KMS-11 (cell line): ENCODE results near the gene CYTH4.
"Not testable (repeated sequence)": the region's sequence is repeated elsewhere in the genome, so short reads cannot be mapped to it uniquely, and the experiment has no call there.

Experiments
- H2AFZ ChIP-seq: fragments of 200-600 bp; sonication (generic); 2 replicates; pipeline ENCODE4 v1.6.1; 2016; ENCODE audit warnings: antibody characterized with exemption, mixed run types, low read depth
- H3K27ac ChIP-seq: fragments of 200-600 bp; sonication (generic); 2 replicates; pipeline ENCODE4 v1.6.1; 2016; ENCODE audit warnings: mild to moderate bottlenecking, mixed run types
- H3K27me3 ChIP-seq: fragments of 200-600 bp; sonication (generic); 2 replicates; pipeline ENCODE4 v1.6.1; 2017; ENCODE audit warnings: mild to moderate bottlenecking, low read depth, mixed run types, moderate library complexity; ENCODE audit not compliant: insufficient read depth
- H3K36me3 ChIP-seq: fragments of 200-600 bp; sonication (generic); 2 replicates; pipeline ENCODE4 v1.6.1; 2017; ENCODE audit warnings: mild to moderate bottlenecking, mixed run types; ENCODE audit not compliant: insufficient read depth
- H3K4me1 ChIP-seq: fragments of 200-600 bp; sonication (generic); 2 replicates; pipeline ENCODE4 v1.6.1; 2016; ENCODE audit warnings: mild to moderate bottlenecking, low read depth, mixed run types; ENCODE audit not compliant: poor library complexity, severe bottlenecking
- H3K4me2 ChIP-seq: fragments of 200-600 bp; sonication (generic); 2 replicates; pipeline ENCODE4 v1.7.0; 2016; ENCODE audit warnings: mild to moderate bottlenecking, mixed run types
- H3K4me3 ChIP-seq: fragments of 200-600 bp; sonication (generic); IDR thresholded peaks from 2 replicates; pipeline ENCODE4 v1.6.1; 2017; ENCODE audit warnings: low read depth, low read length, mixed read lengths; ENCODE audit not compliant: insufficient read depth
- H3K79me2 ChIP-seq: fragments of 200-600 bp; sonication (generic); 2 replicates; pipeline ENCODE4 v1.6.1; 2016; ENCODE audit warnings: low read depth, mixed run types; ENCODE audit not compliant: insufficient read depth
- H3K9ac ChIP-seq: fragments of 200-600 bp; sonication (generic); 2 replicates; pipeline ENCODE4 v1.6.1; 2016; ENCODE audit warnings: mild to moderate bottlenecking, mixed run types
- H4K20me1 ChIP-seq: fragments of 200-600 bp; sonication (generic); 2 replicates; pipeline ENCODE4 v1.6.1; 2016; ENCODE audit warnings: mild to moderate bottlenecking, mixed run types; ENCODE audit not compliant: insufficient read depth
- TF ChIP-seq, protein P1 (sequence below): fragments of 200-600 bp; sonication (generic); conservative IDR thresholded peaks from 2 replicates; pipeline ENCODE4 v1.6.1; 2017; ENCODE audit warnings: low read depth, mild to moderate bottlenecking, antibody characterized with exemption, low read length, moderate library complexity, mixed read lengths

CYTH4 gene

DNA sequence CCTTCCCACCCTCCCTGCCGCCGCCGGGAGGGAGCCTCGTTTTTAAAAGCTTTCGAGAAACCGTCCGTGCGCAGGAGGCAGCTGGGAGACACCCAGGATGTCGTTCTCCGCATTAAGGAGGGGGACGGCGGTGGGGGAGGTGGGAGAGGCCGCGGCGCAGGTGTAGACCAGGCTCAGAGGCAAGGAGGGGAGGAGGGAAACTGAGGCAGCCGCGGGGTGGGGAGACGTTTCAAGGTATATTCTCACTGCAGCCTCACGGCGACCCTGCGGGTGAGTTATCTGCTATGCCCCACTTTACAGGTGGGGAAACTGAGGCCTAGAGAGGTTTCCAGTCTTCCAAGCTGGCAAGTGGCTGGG, 42.7 kb downstream of the CYTH4 start:
- no peaks in the 10 kb centered on the region for H3K36me3 ChIP-seq
- no peaks in the 10 kb centered on the region for H3K79me2 ChIP-seq
- TF ChIP-seq, protein P1, sequence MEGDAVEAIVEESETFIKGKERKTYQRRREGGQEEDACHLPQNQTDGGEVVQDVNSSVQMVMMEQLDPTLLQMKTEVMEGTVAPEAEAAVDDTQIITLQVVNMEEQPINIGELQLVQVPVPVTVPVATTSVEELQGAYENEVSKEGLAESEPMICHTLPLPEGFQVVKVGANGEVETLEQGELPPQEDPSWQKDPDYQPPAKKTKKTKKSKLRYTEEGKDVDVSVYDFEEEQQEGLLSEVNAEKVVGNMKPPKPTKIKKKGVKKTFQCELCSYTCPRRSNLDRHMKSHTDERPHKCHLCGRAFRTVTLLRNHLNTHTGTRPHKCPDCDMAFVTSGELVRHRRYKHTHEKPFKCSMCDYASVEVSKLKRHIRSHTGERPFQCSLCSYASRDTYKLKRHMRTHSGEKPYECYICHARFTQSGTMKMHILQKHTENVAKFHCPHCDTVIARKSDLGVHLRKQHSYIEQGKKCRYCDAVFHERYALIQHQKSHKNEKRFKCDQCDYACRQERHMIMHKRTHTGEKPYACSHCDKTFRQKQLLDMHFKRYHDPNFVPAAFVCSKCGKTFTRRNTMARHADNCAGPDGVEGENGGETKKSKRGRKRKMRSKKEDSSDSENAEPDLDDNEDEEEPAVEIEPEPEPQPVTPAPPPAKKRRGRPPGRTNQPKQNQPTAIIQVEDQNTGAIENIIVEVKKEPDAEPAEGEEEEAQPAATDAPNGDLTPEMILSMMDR = no peak
- no peak overlapping the region for H3K27ac ChIP-seq
- H3K27me3 ChIP-seq = peaks cover 93% of the 10 kb centered on the region
- no peaks in the 10 kb centered on the region for H4K20me1 ChIP-seq
- no peak overlapping the region for H3K4me2 ChIP-seq
- H3K4me3 ChIP-seq = no peak overlapping the region
- no peaks in the 10 kb centered on the region for H3K4me1 ChIP-seq
- H3K9ac ChIP-seq = no peak overlapping the region
- H2AFZ ChIP-seq = no peak overlapping the region

DNA sequence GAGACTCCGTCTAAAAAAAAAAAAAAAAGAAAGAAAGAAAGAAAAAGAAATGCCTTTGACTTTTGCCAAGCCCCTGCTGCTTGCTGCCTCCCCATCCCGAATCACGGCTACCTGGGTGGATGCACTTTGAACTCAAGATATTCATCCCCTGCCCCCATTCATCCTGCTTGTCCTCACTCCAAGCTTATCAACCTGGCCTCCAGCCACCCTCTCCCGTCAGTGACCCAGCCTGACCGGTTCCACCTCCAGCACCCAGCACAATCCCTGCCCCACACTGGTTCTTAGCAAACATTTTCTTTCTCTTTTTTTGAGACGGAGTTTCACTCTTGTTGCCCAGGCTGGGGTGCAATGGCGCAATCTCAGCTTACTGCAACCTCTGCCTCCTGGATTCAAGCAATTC, 44.4 kb downstream of the CYTH4 start:
- H3K27ac ChIP-seq = no peak overlapping the region
- no peaks in the 10 kb centered on the region for H3K79me2 ChIP-seq
- TF ChIP-seq, protein P1 = no peak
- no peak overlapping the region for H2AFZ ChIP-seq
- peaks cover 83% of the 10 kb centered on the region for H3K27me3 ChIP-seq
- H3K36me3 ChIP-seq = no peaks in the 10 kb centered on the region
- peaks cover 5% of the 10 kb centered on the region for H3K4me1 ChIP-seq
- H3K4me2 ChIP-seq = no peak overlapping the region
- H4K20me1 ChIP-seq = no peaks in the 10 kb centered on the region
- H3K9ac ChIP-seq = no peak overlapping the region
- H3K4me3 ChIP-seq = no peak overlapping the region

DNA sequence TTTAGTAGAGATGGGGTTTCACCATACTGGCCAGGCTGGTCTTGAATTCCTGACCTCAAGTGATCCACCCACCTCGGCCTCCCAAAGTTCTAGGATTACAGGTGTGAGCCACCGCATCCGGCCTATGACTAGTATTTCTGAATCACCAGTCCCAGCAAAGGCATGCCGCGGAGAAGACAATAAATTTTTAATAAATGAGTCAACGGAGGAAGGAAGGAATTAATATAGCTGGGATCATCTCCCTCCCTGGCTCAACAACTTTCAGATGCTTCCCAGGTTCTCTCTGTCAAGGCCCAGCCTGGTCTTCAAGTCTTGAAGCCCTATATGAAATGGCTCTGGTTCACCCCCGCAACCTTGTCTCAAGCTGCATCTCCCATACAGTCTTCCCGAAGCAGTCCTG, 45.7 kb downstream of the CYTH4 start:
- Histone ChIP-seq H3K4me2 (no peak overlapping the region), H3K27me3 (peaks cover 82% of the 10 kb centered on the region), H3K4me3 (no peak overlapping the region), H3K27ac (no peak overlapping the region), H3K4me1 (peaks cover 5% of the 10 kb centered on the region), H3K9ac (no peak overlapping the region), H4K20me1 (no peaks in the 10 kb centered on the region), H3K79me2 (no peaks in the 10 kb centered on the region), H2AFZ (no peak overlapping the region), H3K36me3 (no peaks in the 10 kb centered on the region)
- TF ChIP-seq, protein P1 = no peak

DNA sequence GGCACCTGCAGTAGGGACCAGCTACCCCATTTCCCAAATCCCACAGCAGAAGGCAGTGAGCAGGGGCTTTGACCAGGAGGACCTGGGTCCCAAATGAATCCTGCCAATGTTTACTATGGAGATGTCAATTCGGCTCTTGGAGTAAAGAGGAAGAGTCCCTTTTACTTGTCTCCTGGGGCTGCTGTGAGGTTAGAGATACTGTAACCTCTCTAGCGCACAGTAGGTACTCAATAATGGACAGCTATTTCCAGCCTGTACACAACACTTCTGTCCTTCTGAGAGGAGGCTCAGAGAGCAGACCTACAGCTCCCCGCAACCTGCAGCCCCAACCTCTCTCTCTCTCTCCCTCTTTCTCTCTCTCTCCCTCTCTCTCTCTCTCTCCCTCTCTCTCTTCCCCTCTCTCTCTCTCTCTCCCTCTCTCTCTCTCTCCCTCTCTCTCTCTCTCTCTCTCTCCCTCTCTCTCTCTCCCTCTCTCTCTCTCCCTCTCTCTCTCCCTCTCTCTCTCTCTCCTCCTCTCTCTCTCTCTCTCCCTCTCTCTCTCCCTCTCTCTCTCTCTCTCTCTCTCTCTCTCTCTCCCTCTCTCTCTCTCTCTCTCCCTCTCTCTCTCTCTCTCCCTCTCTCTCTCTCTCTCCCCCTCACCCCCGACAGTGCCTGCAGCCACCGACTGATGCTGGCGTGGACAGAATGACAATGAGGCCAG, 46.4 kb downstream of the CYTH4 start:
- not testable (repeated sequence) for H3K27ac ChIP-seq, H3K79me2 ChIP-seq, H3K4me1 ChIP-seq, H3K4me2 ChIP-seq, H3K9ac ChIP-seq, H3K36me3 ChIP-seq, H2AFZ ChIP-seq, H4K20me1 ChIP-seq, H3K4me3 ChIP-seq
- H3K27me3 ChIP-seq = peaks cover 82% of the 10 kb centered on the region

DNA sequence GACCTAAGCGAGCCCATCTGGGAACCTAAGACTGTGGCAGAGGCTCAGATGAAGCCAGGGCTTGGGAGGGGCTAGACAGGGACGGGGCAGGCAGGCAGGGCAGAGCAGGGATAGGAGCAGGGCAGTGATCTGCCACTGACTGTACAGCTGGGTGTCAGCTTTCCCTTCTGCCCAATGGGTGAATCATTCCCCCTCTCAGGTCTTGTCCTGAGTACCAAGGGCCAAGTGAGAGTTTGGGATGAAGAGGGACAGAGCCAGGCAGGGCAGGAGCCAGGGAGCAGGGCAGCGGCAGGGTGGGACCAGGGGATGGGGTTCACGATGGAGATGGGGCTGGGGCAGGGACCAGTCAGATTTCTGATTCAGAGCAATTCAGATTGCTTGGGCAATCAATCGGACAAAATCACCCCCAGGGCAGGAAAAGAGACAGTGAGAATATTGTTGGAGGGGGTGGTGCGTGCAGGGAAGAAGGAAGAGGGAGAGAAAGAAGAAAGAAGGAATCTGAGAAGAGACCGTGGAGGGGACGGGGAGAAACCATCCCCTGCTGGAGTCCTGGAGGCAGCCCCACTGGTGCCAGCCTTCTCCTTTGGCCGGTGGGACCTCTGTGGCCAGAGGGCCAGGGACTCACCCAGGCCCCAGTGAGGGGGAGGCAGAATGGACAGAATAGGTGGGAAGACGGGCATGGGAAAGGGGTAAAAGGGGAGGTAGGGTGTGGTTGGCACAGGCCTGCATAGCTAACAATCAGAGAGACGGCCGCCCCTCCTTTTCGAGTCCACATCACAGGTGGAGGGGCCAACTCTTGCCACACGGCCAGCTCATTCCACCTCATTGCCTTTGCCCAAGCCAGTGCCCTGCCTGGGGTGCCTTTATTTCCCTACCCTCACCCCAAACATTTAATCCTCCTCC, 47.2 kb downstream of the CYTH4 start:
- TF ChIP-seq, protein P1 = no peak
- H3K27ac ChIP-seq = no peak overlapping the region
- H3K36me3 ChIP-seq = no peaks in the 10 kb centered on the region
- no peaks in the 10 kb centered on the region for H4K20me1 ChIP-seq
- H3K4me2 ChIP-seq = no peak overlapping the region
- H2AFZ ChIP-seq = no peak overlapping the region
- no peaks in the 10 kb centered on the region for H3K79me2 ChIP-seq
- peaks cover 5% of the 10 kb centered on the region for H3K4me1 ChIP-seq
- H3K4me3 ChIP-seq = no peak overlapping the region
- no peak overlapping the region for H3K9ac ChIP-seq
- peaks cover 82% of the 10 kb centered on the region for H3K27me3 ChIP-seq
